ENCODE results near the gene SLC9A7. TPM values are rescaled to one million over a fixed set of nuclear protein-coding genes. Genes with fewer than 3 reads are reported as not detected.
A peak's percentile ranks its signal among the peaks of the same experiment; 100 is the strongest.

Gene SLC9A7
- total and polyA plus RNA-seq, 8 donors: 0.29 to 25.6 (median 9.1) TPM

GRCh38 chrX:46630141-46630540 lies 128.8 kb downstream of the SLC9A7 start:
- no peaks in the 10 kb centered on the region for H3K27me3 ChIP-seq
- peaks cover 0 to 5% (median 0%) of the 10 kb centered on the region in 4 donors for H3K36me3 ChIP-seq
- WGBS, 5 donors: 50 to 100% (median 90%) methylated on average over 1 of the region's 1 CpG
- peak overlapping the region in 2 of 5 donors; percentile 58 to 73 for H3K27ac ChIP-seq
- H3K4me1 ChIP-seq: peaks cover 0 to 11% (median 3%) of the 10 kb centered on the region in 4 donors
- no peaks in the 10 kb centered on the region for H3K9me3 ChIP-seq
- no peak overlapping the region for H3K4me3 ChIP-seq
- no peak for DNase-seq
- intact Hi-C loops (cut with DNase I; ENCODE audit: low total_unique reads): no loop called here
- TF ChIP-seq CTCF (IDR thresholded peaks at IDR 0.05) (no peak), POLR2AphosphoS5 (IDR thresholded peaks at IDR 0.05) (no peak), EP300 (IDR thresholded peaks at IDR 0.05) (no peak), POLR2A (IDR thresholded peaks at IDR 0.05) (no peak)

- intact Hi-C loops (cut with DNase I; ENCODE audit: low total_unique reads): no loop called here
- Histone ChIP-seq H3K27me3 (no peaks in the 10 kb centered on the region), H3K36me3 (peaks cover 0 to 5% (median 0%) of the 10 kb centered on the region in 4 donors), H3K4me3 (no peak overlapping the region), H3K4me1 (peaks cover 0 to 17% (median 4%) of the 10 kb centered on the region in 4 donors), H3K27ac (peak overlapping the region; percentile 43 to 73 (median 46)), H3K9me3 (no peaks in the 10 kb centered on the region)
- TF ChIP-seq POLR2AphosphoS5 (IDR thresholded peaks at IDR 0.05): no peak
- no peak for TF ChIP-seq EP300 (IDR thresholded peaks at IDR 0.05)
- TF ChIP-seq CTCF (IDR thresholded peaks at IDR 0.05): no peak
- no peak for TF ChIP-seq POLR2A (IDR thresholded peaks at IDR 0.05)
- WGBS, 5 donors: 33 to 70% (median 61%) methylated on average over 2 to 6 of the region's 6 CpGs
- DNase-seq: peak in 1 of 2 donors; percentile 32
Observed at GRCh38 chrX:46628460-46629371, 130.2 kb downstream of the SLC9A7 start.

GRCh38 chrX:46627711-46628419 lies 131.1 kb downstream of the SLC9A7 start:
- Histone ChIP-seq H3K36me3 (peaks cover 0 to 5% (median 0%) of the 10 kb centered on the region in 4 donors), H3K4me1 (peaks cover 0 to 26% (median 5%) of the 10 kb centered on the region in 4 donors), H3K4me3 (no peak overlapping the region), H3K9me3 (no peaks in the 10 kb centered on the region), H3K27me3 (no peaks in the 10 kb centered on the region), H3K27ac (peak overlapping the region in 4 of 5 donors; percentile 37 to 73 (median 52))
- TF ChIP-seq CTCF (IDR thresholded peaks at IDR 0.05) (no peak), POLR2A (IDR thresholded peaks at IDR 0.05) (no peak), POLR2AphosphoS5 (IDR thresholded peaks at IDR 0.05) (no peak), EP300 (IDR thresholded peaks at IDR 0.05) (no peak)
- WGBS, 5 donors: 54 to 72% (median 61%) methylated on average over 10 of the region's 10 CpGs
- intact Hi-C loops (cut with DNase I; ENCODE audit: low total_unique reads): no loop called here
- peak in 1 of 2 donors; percentile 15 for DNase-seq

- H3K4me3 ChIP-seq: no peak overlapping the region
- peaks cover 0 to 5% (median 0%) of the 10 kb centered on the region in 4 donors for H3K36me3 ChIP-seq
- peak overlapping the region in 3 of 5 donors; percentile 37 to 73 (median 58) for H3K27ac ChIP-seq
- DNase-seq: no peak
- no peaks in the 10 kb centered on the region for H3K9me3 ChIP-seq
- no peak for TF ChIP-seq POLR2AphosphoS5 (IDR thresholded peaks at IDR 0.05)
- no peak for TF ChIP-seq CTCF (IDR thresholded peaks at IDR 0.05)
- no peak for TF ChIP-seq POLR2A (IDR thresholded peaks at IDR 0.05)
- no peak for TF ChIP-seq EP300 (IDR thresholded peaks at IDR 0.05)
- H3K4me1 ChIP-seq: peaks cover 0 to 28% (median 5%) of the 10 kb centered on the region in 4 donors
- no peaks in the 10 kb centered on the region for H3K27me3 ChIP-seq
- intact Hi-C loops (cut with DNase I; ENCODE audit: low total_unique reads): no loop called here
- 66 to 80% (median 77%) methylated on average over 4 of the region's 4 CpGs for WGBS, 5 donors
Observed at GRCh38 chrX:46627062-46627461, 131.9 kb downstream of the SLC9A7 start.
